ENCODE results near the gene RALGPS2. TPM values are rescaled to one million over a fixed set of nuclear protein-coding genes. Genes with fewer than 3 reads are reported as not detected.

The RALGPS2 gene
- total and polyA plus RNA-seq, 2 of the 13 experiments (the other 11 are each of a cell fraction or from before 2014, with no cell fraction given): 15.6 to 36.0 TPM

DNA sequence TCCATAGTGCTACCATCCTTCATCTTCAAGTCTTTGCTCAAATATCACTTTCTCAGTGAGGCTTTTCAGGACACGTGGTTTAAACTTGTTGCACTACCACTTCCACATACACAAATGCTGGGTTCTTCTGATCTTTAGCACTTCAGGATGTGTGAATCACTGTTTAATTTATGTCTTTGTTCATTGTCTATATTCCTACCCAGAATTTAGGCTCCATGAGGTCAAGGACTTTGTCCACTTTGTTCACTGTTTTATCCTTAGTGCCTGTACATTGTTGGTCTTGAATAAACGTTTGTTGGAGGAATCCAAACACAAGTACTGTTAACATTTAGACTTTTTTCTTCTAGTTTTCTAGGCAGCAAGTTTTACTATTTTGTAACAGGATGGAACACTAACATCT is 42.6 kb upstream of the RALGPS2 start (continued):
- TF ChIP-seq, protein P1, sequence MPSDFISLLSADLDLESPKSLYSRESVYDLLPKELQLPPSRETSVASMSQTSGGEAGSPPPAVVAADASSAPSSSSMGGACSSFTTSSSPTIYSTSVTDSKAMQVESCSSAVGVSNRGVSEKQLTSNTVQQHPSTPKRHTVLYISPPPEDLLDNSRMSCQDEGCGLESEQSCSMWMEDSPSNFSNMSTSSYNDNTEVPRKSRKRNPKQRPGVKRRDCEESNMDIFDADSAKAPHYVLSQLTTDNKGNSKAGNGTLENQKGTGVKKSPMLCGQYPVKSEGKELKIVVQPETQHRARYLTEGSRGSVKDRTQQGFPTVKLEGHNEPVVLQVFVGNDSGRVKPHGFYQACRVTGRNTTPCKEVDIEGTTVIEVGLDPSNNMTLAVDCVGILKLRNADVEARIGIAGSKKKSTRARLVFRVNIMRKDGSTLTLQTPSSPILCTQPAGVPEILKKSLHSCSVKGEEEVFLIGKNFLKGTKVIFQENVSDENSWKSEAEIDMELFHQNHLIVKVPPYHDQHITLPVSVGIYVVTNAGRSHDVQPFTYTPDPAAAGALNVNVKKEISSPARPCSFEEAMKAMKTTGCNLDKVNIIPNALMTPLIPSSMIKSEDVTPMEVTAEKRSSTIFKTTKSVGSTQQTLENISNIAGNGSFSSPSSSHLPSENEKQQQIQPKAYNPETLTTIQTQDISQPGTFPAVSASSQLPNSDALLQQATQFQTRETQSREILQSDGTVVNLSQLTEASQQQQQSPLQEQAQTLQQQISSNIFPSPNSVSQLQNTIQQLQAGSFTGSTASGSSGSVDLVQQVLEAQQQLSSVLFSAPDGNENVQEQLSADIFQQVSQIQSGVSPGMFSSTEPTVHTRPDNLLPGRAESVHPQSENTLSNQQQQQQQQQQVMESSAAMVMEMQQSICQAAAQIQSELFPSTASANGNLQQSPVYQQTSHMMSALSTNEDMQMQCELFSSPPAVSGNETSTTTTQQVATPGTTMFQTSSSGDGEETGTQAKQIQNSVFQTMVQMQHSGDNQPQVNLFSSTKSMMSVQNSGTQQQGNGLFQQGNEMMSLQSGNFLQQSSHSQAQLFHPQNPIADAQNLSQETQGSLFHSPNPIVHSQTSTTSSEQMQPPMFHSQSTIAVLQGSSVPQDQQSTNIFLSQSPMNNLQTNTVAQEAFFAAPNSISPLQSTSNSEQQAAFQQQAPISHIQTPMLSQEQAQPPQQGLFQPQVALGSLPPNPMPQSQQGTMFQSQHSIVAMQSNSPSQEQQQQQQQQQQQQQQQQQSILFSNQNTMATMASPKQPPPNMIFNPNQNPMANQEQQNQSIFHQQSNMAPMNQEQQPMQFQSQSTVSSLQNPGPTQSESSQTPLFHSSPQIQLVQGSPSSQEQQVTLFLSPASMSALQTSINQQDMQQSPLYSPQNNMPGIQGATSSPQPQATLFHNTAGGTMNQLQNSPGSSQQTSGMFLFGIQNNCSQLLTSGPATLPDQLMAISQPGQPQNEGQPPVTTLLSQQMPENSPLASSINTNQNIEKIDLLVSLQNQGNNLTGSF (CRISPR knock-in tag; IDR thresholded peaks at IDR 0.05): no peak
- TF ChIP-seq ZNF616 (CRISPR knock-in tag; IDR thresholded peaks at IDR 0.05; ENCODE audit: low read depth) (no peak), SKIL (CRISPR knock-in tag; IDR thresholded peaks at IDR 0.05; ENCODE audit: borderline replicate concordance) (no peak), DMAP1 (CRISPR knock-in tag; IDR thresholded peaks at IDR 0.05) (no peak), RBM22 (optimal IDR thresholded peaks at IDR 0.05; ENCODE audit: low read length) (no peak), HOXD1 (CRISPR knock-in tag; IDR thresholded peaks at IDR 0.05) (no peak), KDM1A (CRISPR knock-in tag; IDR thresholded peaks at IDR 0.05) (no peak), CBX1 (IDR thresholded peaks at IDR 0.05; ENCODE audit: low read depth) (no peak), ZFP91 (CRISPR knock-in tag; IDR thresholded peaks at IDR 0.05; ENCODE audit: borderline replicate concordance) (no peak), MAZ (IDR thresholded peaks at IDR 0.05; ENCODE audit: borderline replicate concordance, low read depth, low read length) (no peak), MAZ (CRISPR knock-in tag; IDR thresholded peaks at IDR 0.05; ENCODE audit: low read depth) (no peak), NCOA5 (CRISPR knock-in tag; IDR thresholded peaks at IDR 0.05) (no peak), SMAD9 (CRISPR knock-in tag; IDR thresholded peaks at IDR 0.05) (no peak), MAF1 (CRISPR knock-in tag; IDR thresholded peaks at IDR 0.05; ENCODE audit: borderline replicate concordance) (no peak), ATF4 (CRISPR knock-in tag; IDR thresholded peaks at IDR 0.05) (peak in 1 of 2 experiments; percentile 61; a peak in 2 of 4 replicates)
- TF ChIP-seq, protein P2, sequence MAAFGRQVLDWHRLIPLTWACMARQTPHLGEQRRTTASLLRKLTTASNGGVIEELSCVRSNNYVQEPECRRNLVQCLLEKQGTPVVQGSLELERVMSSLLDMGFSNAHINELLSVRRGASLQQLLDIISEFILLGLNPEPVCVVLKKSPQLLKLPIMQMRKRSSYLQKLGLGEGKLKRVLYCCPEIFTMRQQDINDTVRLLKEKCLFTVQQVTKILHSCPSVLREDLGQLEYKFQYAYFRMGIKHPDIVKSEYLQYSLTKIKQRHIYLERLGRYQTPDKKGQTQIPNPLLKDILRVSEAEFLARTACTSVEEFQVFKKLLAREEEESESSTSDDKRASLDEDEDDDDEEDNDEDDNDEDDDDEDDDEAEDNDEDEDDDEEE (CRISPR knock-in tag; IDR thresholded peaks at IDR 0.05): no peak
- TF ChIP-seq, protein P3, sequence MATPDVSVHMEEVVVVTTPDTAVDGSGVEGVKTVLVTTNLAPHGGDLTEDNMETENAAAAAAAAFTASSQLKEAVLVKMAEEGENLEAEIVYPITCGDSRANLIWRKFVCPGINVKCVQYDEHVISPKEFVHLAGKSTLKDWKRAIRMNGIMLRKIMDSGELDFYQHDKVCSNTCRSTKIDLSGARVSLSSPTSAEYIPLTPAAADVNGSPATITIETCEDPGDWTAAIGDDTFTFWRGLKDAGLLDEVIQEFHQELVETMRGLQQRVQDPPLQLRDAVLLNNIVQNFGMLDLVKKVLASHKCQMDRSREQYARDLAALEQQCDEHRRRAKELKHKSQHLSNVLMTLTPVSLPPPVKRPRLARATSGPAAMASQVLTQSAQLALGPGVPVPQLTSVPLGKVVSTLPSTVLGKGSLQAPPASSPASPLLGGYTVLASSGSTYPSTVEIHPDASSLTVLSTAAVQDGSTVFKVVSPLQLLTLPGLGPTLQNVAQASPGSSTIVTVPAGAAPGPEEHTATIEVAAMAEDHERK (CRISPR knock-in tag; IDR thresholded peaks at IDR 0.05; ENCODE audit: low read depth): no peak

Data from HepG2 (cell line).